Lung (tissue), 12 donors: ENCODE results near the gene WSB1. TPM values are rescaled to one million over a fixed set of nuclear protein-coding genes. Genes with fewer than 3 reads are reported as not detected.

Source experiments
- ATAC-seq: fragments of 200-7000 bp; cut with Tn5 transposase; one replicate; pipeline ENCODE4 v1.9.1; 2020; ENCODE audit warnings: moderate number of reproducible peaks; ENCODE audit not compliant: insufficient read depth, low FRiP score
- DNase-seq, 3 donors: peaks; one replicate each; pipeline ENCODE4 v3.0.0-alpha.2; 2013 to 2017
- H3K27ac ChIP-seq, 2 donors: one replicate each; pipeline ENCODE4 v1.5.1; 2013; ENCODE audit warnings: mild to moderate bottlenecking in 2 of 2, moderate library complexity in 2 of 2, control low read depth in 1 of 2, inconsistent platforms in 1 of 2, low read depth in 1 of 2, low read length in 1 of 2
- H3K27me3 ChIP-seq, 3 donors: one replicate each; pipeline ENCODE4 v1.5.1; 2013; ENCODE audit warnings: low read length in 2 of 3; ENCODE audit not compliant: control insufficient read depth in 3 of 3, insufficient read depth in 3 of 3
- H3K36me3 ChIP-seq, 4 donors: one replicate each; pipeline ENCODE4 v1.5.1; 2013; ENCODE audit warnings: low read length in 4 of 4, mild to moderate bottlenecking in 1 of 4, moderate library complexity in 1 of 4; ENCODE audit not compliant: control insufficient read depth in 4 of 4, insufficient read depth in 4 of 4
- H3K4me1 ChIP-seq, 5 donors: one replicate each; pipeline ENCODE4 v1.5.1; 2013; ENCODE audit warnings: low read length in 5 of 5, mild to moderate bottlenecking in 2 of 5, moderate library complexity in 1 of 5; ENCODE audit not compliant: control insufficient read depth in 5 of 5, insufficient read depth in 5 of 5
- H3K4me3 ChIP-seq: one replicate; pipeline ENCODE4 v1.5.1; 2013; ENCODE audit warnings: mild to moderate bottlenecking, control low read depth, moderate library complexity
- H3K9ac ChIP-seq, 2 donors: one replicate each; pipeline ENCODE4 v1.5.1; 2013; ENCODE audit warnings: low read length in 2 of 2, control low read depth in 1 of 2; ENCODE audit not compliant: insufficient read depth in 1 of 2
- H3K9me3 ChIP-seq, 4 donors: one replicate each; pipeline ENCODE4 v1.5.1; 2013; ENCODE audit warnings: low read length in 3 of 4, mild to moderate bottlenecking in 1 of 4, moderate library complexity in 1 of 4; ENCODE audit not compliant: control insufficient read depth in 4 of 4, insufficient read depth in 3 of 4
- WGBS, 2 donors: extraction: QIAGEN DNeasy Blood & Tissue Kit; methylation state at CpG; one replicate each; pipeline ENCODE4 v1.1.7; 2013; 5-methylcytosine and 5-hydroxymethylcytosine counted together
- polyA plus RNA-seq, 2 donors: library from polyadenylated mRNA; stranded (reverse); fragments of 200-250 nt; gene quantifications; one replicate each; pipeline ENCODE4 v1.2.1, GENCODE V29; 2013
- total RNA-seq, 2 donors: library from RNA; depleted of rRNA in 1 of 2; stranded (reverse); fragments of >200 nt in 1 of 2; gene quantifications; one replicate each; pipeline ENCODE4 v1.2.1, GENCODE V29; 2014 to 2021
- TF ChIP-seq, protein P1 (sequence below): IDR thresholded peaks from 2 replicates; pipeline ENCODE4 v1.5.1; 2012; ENCODE audit warnings: mild to moderate bottlenecking; ENCODE audit errors: control extremely low read depth, extremely low read depth
- donor health status: control.
- donor health status: control.
- donor health status: Bipolar disorder and iron deficiency.
- donor health status: healthy.
- donor health status: DM: yes; HTN: yes; CAD: no.

Gene WSB1
- total and polyA plus RNA-seq, 4 donors, result 181 to 748 (median 268) TPM

DNA sequence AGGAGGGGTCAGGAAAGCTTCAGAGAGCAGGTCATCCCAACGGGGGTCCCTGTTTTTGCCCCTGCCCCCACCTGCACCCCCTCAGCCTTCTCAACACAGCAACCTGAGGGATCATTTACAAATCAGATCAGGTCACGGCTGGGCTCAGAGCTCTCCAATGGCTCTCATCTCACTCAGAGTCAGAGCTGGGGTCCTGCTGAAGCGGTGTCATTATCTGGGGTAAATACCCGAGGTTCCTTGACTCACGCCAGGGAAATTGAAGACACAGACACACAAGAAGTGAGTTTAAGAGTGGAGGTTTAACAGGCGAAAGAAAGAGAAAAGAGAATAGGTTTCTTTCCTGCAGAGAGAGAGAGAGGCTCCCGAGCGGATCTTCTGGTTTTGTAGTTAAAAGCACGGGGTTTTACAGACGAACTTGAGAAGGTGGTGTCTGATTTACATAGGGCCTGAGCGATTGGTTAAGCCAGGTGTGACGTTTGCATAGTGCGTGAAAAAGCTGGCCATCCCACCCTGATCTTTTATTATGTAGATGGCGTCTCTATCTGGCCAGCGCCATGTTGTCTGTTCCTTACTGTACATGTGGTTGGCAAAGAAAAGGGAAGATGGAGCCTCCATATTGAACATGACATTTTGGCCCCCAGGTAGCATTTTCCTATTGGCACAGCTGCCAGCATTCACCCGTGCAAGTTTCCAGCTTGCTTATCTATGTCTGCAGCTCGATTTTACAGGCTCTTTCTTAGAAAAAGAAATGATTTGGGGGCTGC is 51.4 kb downstream of the WSB1 start:
- Histone ChIP-seq H3K36me3 (no peaks in the 10 kb centered on the region), H3K27me3 (no peaks in the 10 kb centered on the region), H3K9ac (no peak overlapping the region), H3K4me1 (peaks cover 3 to 26% (median 8%) of the 10 kb centered on the region in 5 donors), H3K4me3 (no peak overlapping the region), H3K9me3 (no peaks in the 10 kb centered on the region), H3K27ac (no peak overlapping the region)
- DNase-seq, result peak; percentile 64 to 81 (median 67)
- TF ChIP-seq, protein P1, sequence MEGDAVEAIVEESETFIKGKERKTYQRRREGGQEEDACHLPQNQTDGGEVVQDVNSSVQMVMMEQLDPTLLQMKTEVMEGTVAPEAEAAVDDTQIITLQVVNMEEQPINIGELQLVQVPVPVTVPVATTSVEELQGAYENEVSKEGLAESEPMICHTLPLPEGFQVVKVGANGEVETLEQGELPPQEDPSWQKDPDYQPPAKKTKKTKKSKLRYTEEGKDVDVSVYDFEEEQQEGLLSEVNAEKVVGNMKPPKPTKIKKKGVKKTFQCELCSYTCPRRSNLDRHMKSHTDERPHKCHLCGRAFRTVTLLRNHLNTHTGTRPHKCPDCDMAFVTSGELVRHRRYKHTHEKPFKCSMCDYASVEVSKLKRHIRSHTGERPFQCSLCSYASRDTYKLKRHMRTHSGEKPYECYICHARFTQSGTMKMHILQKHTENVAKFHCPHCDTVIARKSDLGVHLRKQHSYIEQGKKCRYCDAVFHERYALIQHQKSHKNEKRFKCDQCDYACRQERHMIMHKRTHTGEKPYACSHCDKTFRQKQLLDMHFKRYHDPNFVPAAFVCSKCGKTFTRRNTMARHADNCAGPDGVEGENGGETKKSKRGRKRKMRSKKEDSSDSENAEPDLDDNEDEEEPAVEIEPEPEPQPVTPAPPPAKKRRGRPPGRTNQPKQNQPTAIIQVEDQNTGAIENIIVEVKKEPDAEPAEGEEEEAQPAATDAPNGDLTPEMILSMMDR, result no peak
- WGBS, 2 donors, result 68 to 72% methylated on average over 17 of the region's 17 CpGs
- ATAC-seq, result no peak

DNA sequence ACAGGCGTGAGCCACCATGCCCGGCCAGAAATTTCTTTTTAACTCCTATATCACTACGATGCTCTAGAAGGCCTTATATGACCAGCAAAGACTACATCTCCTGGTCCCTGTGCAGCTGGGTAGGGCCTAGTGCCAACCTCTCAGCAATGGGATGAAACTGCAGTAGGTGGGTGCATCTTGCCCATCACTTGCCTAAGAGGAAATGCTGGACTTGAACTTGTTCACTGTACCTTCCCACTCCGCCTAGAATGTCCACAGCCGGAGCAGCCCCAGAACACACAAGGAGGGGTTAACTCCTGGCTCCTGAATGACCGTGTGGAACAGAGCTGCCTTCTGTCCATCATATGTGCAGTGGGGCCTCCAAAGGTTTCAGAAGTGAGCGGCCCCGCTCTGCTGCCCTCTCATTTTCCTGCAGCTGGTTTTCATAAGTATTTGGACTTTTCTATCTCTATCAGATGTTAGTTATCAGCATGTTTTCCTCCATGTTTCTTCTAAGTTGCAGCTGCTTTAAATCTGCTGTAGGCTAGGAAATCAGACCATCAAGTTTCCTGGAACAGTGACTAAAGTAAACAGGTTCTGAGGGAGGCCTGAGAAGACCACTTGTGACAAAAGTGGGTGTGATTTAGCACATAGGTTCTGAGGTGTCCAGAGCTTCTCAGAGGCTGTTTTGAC is 52.5 kb downstream of the WSB1 start:
- ATAC-seq, result no peak
- H3K9ac ChIP-seq, result no peak overlapping the region
- no peak overlapping the region for H3K4me3 ChIP-seq
- peak in 2 of 3 donors; percentile 45 to 57 for DNase-seq
- H3K9me3 ChIP-seq, result no peaks in the 10 kb centered on the region
- H3K27ac ChIP-seq, result no peak overlapping the region
- no peaks in the 10 kb centered on the region for H3K36me3 ChIP-seq
- H3K27me3 ChIP-seq, result no peaks in the 10 kb centered on the region
- peaks cover 0 to 23% (median 8%) of the 10 kb centered on the region in 5 donors for H3K4me1 ChIP-seq
- TF ChIP-seq, protein P1, result no peak
- WGBS, 2 donors, result 86 to 90% methylated on average over 8 of the region's 8 CpGs

DNA sequence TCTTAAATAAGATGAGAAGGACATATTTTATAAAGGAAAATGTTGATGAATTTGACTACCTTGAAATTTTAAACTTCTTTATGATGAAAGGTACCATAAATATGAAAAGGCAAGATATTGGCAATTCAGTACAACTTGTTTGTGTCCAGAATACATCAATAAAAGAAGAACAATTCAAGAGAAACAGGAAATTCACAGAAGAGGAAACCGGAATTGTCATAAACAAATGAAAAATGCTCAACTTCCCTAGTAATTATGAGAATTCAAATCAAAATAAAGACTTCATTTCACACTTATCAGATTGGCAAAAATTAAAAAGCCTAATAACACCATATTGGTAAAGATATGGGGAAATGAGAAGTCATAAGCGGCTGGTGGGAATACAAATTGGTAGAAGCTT is 54.3 kb downstream of the WSB1 start:
- TF ChIP-seq, protein P1, result no peak
- ATAC-seq, result no peak
- Histone ChIP-seq H3K9ac (no peak overlapping the region), H3K4me3 (no peak overlapping the region), H3K27ac (no peak overlapping the region), H3K36me3 (no peaks in the 10 kb centered on the region), H3K9me3 (no peaks in the 10 kb centered on the region), H3K27me3 (no peaks in the 10 kb centered on the region), H3K4me1 (peaks cover 4 to 24% (median 9%) of the 10 kb centered on the region in 5 donors)
- WGBS, 2 donors, result 38 to 53% methylated on average over 2 of the region's 2 CpGs
- no peak for DNase-seq
